Glomerular endothelial cell (primary cell): Measurements from ENCODE around the gene PACSIN3. TPM values are rescaled to one million over a fixed set of nuclear protein-coding genes. Genes with fewer than 3 reads are reported as not detected.
"Not testable (repeated sequence)": the region's sequence is repeated elsewhere in the genome, so short reads cannot be mapped to it uniquely, and the experiment has no call there.

ENCODE experiments used
- DNase-seq: peaks from one replicate; pipeline ENCODE4 v3.0.0-alpha.2; 2011; ENCODE audit warnings: low read depth, low spot score; ENCODE audit errors: extremely low read depth
- total RNA-seq: library from RNA; depleted of rRNA; stranded (reverse); fragments of >200 nt; gene quantifications from 2 replicates; pipeline ENCODE4 v1.2.3, GENCODE V29; 2015

PACSIN3 gene
- 16.8 and 21.6 TPM in 2 replicates for total RNA-seq

- DNase-seq = no peak
These were observed at the start of gene PACSIN3 for GRCh38 chr11:47186076-47186699. TSS of gene PACSIN3 (minus strand) at chr11:47186434. CDS start at chr11:47182727, 3,707 bp downstream.

GRCh38 chr11:47235163-47235562 is 48.9 kb upstream of the PACSIN3 start:
- no peak for DNase-seq

- no peak for DNase-seq
These were observed 48.5 kb upstream of the PACSIN3 start for GRCh38 chr11:47234669-47235100.

GRCh38 chr11:47233989-47234668 is 47.9 kb upstream of the PACSIN3 start:
- DNase-seq = no peak

GRCh38 chr11:47233051-47233450 is 46.8 kb upstream of the PACSIN3 start:
- DNase-seq = no peak

GRCh38 chr11:47229161-47229560 is 42.9 kb upstream of the PACSIN3 start:
- no peak for DNase-seq

GRCh38 chr11:47225552-47226400 is 39.5 kb upstream of the PACSIN3 start:
- DNase-seq = no peak

- DNase-seq = no peak
These were observed 36.5 kb upstream of the PACSIN3 start for GRCh38 chr11:47222696-47223095.

GRCh38 chr11:47220401-47220821 is 34.2 kb upstream of the PACSIN3 start:
- DNase-seq = peak; percentile 45

- DNase-seq = no peak
These were observed 30.0 kb upstream of the PACSIN3 start for GRCh38 chr11:47216121-47216798.

GRCh38 chr11:47215366-47215910 is 29.2 kb upstream of the PACSIN3 start:
- DNase-seq = no peak

- DNase-seq = no peak
These were observed 27.8 kb upstream of the PACSIN3 start for GRCh38 chr11:47213950-47214565.

- no peak for DNase-seq
These were observed 26.7 kb upstream of the PACSIN3 start for GRCh38 chr11:47212938-47213337.

GRCh38 chr11:47208628-47209027 is 22.4 kb upstream of the PACSIN3 start:
- no peak for DNase-seq

- not testable (repeated sequence) for DNase-seq
These were observed 21.8 kb upstream of the PACSIN3 start for GRCh38 chr11:47208008-47208552.

- no peak for DNase-seq
These were observed 21.2 kb upstream of the PACSIN3 start for GRCh38 chr11:47207459-47207858.

- DNase-seq = not testable (repeated sequence)
These were observed 20.3 kb upstream of the PACSIN3 start for GRCh38 chr11:47206577-47206976.

GRCh38 chr11:47204637-47204989 is 18.4 kb upstream of the PACSIN3 start:
- no peak for DNase-seq

- no peak for DNase-seq
These were observed 16.3 kb upstream of the PACSIN3 start for GRCh38 chr11:47202576-47202975.

GRCh38 chr11:47201015-47201414 is 14.8 kb upstream of the PACSIN3 start:
- no peak for DNase-seq
